SK-N-SH treated with all-trans-retinoic acid at 6 μM for 48 hours (cell line): ENCODE results near the gene LHFPL6.

Experiments used
- ESRRG ChIP-seq: fragments of 250-450 bp; sonication (Bioruptor Pico); IDR thresholded peaks from 2 replicates; pipeline ENCODE4 v1.6.1; 2021; ENCODE audit warnings: mild to moderate bottlenecking
- GLIS3 ChIP-seq: fragments of 250-450 bp; sonication (Bioruptor Pico); IDR thresholded peaks from 2 replicates; pipeline ENCODE4 v1.5.0; 2020; ENCODE audit warnings: mild to moderate bottlenecking, moderate library complexity
- TOX ChIP-seq: fragments of 250-450 bp; sonication (Bioruptor Pico); IDR thresholded peaks from 2 replicates; pipeline ENCODE4 v1.8.0; 2021; ENCODE audit warnings: mild to moderate bottlenecking, moderate library complexity, borderline replicate concordance
- TF ChIP-seq, protein P1 (sequence below): fragments of 250-450 bp; sonication (Bioruptor Pico); IDR thresholded peaks from 2 replicates; pipeline ENCODE4 v1.8.0; 2020; ENCODE audit warnings: mild to moderate bottlenecking, moderate library complexity, borderline replicate concordance

DNA sequence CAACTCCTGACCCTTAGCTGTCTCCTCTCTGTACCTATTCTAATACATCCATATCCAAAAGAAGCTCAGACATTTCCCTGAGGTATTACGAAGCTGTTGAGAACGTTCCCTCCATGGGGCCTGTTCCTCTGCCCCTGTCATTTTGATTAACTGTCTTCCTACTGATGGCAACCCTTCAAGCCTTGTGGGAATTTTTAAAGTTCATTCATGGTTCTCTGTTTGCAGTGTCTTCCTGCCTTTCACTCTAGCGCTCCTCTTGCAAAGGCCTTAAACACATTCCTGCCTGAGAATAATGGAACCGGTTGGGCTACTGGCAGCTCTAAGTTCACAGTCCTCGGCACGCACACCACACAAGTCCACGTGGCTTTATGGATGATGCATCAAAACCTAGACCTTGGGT, 66.1 kb downstream of the LHFPL6 start:
- TF ChIP-seq GLIS3 (no peak), TOX (CRISPR knock-in tag) (no peak), ESRRG (CRISPR knock-in tag) (no peak)
- TF ChIP-seq, protein P1, sequence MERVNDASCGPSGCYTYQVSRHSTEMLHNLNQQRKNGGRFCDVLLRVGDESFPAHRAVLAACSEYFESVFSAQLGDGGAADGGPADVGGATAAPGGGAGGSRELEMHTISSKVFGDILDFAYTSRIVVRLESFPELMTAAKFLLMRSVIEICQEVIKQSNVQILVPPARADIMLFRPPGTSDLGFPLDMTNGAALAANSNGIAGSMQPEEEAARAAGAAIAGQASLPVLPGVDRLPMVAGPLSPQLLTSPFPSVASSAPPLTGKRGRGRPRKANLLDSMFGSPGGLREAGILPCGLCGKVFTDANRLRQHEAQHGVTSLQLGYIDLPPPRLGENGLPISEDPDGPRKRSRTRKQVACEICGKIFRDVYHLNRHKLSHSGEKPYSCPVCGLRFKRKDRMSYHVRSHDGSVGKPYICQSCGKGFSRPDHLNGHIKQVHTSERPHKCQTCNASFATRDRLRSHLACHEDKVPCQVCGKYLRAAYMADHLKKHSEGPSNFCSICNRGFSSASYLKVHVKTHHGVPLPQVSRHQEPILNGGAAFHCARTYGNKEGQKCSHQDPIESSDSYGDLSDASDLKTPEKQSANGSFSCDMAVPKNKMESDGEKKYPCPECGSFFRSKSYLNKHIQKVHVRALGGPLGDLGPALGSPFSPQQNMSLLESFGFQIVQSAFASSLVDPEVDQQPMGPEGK, result no peak
